GM12892 (cell line): ENCODE measurements around the gene LRCH2.

ENCODE experiments used
- POLR2A ChIP-seq: IDR thresholded peaks from 2 replicates; pipeline ENCODE4 v1.6.1; 2011; ENCODE audit warnings: low read depth, low read length, control low read depth
- POLR2AphosphoS5 ChIP-seq: IDR thresholded peaks from 2 replicates; pipeline ENCODE4 v1.6.1; 2011; ENCODE audit warnings: low read depth, low read length, control low read depth
- TAF1 ChIP-seq: IDR thresholded peaks from 2 replicates; pipeline ENCODE4 v1.6.1; 2011; ENCODE audit warnings: low read depth, mild to moderate bottlenecking, control low read depth, low read length, borderline replicate concordance

DNA sequence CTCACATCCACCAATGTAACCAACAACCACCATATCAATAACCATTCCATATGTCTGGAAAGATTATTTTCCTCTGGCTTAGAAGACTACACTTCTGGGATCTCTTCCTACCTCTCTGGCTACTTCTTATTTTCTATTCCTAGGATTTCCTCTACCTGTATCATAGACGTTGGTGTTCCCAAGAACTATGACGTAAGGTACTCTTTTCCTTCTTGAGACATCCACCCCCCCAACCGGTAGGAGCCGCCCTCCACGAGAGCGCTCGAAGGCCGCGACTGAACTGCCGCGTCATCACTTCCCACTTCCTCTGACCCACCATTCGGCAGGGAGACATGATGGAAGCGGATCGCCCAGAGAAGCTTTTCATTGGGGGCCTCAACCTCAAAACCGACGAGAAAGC lies 44.8 kb downstream of the LRCH2 start, which contains the start of gene RBMXL3:
- TF ChIP-seq POLR2A = no peak
- no peak for TF ChIP-seq POLR2AphosphoS5
- no peak for TF ChIP-seq TAF1
